C4-2B (cell line): ENCODE measurements around the gene PER2.

Experiments used
- CTCF ChIP-seq: fragments of 450-650 bp; conservative IDR thresholded peaks from 2 replicates; pipeline ENCODE4 v1.5.1; 2017; ENCODE audit warnings: mild to moderate bottlenecking
- ZFX ChIP-seq: fragments of 450-650 bp; IDR thresholded peaks from 2 replicates; pipeline ENCODE4 v1.6.1; 2017

GRCh38 chr2:238291550-238292281, 3.3 kb upstream of the PER2 start:
- TF ChIP-seq CTCF (no peak), ZFX (no peak)
